ENCODE measurements around the gene ZNF862.

Gene ZNF862

GRCh38 chr7:149874644-149875028 lies 36.5 kb downstream of the ZNF862 start:
- no peak overlapping the region for H3K56ac ChIP-seq (ENCODE audit: low read length)
- no peak overlapping the region for H3K9ac ChIP-seq (ENCODE audit: low read length)
- H3K79me1 ChIP-seq (ENCODE audit: low read length): no peaks in the 10 kb centered on the region
- no peaks in the 10 kb centered on the region for H3K36me3 ChIP-seq (ENCODE audit: control insufficient read depth, insufficient read depth, low read length)
- WGBS (ENCODE audit: extremely low coverage, insufficient coverage, low lambda C conversion rate): no CpG with 5 or more reads among the region's 8 CpGs
- H3K18ac ChIP-seq (ENCODE audit: low read length): no peak overlapping the region
- no peak overlapping the region for H2AK5ac ChIP-seq (ENCODE audit: low read length)
- no peak overlapping the region for H2BK15ac ChIP-seq (replicated peaks; ENCODE audit: low read depth)
- no peak overlapping the region for H2BK120ac ChIP-seq (ENCODE audit: low read depth, low read length)
- no peak overlapping the region for H2BK5ac ChIP-seq (ENCODE audit: low read length)
- no peak overlapping the region for H3K23ac ChIP-seq (ENCODE audit: low read length)
- H4K8ac ChIP-seq (ENCODE audit: low read depth, low read length): no peak overlapping the region
- H3K79me2 ChIP-seq (ENCODE audit: control insufficient read depth, insufficient read depth, low read length): no peaks in the 10 kb centered on the region
- peaks cover 3% of the 10 kb centered on the region for H3K27me3 ChIP-seq (ENCODE audit: insufficient read depth, low read length, poor library complexity)
- H4K5ac ChIP-seq (ENCODE audit: low read length): no peak overlapping the region
- no peak overlapping the region for H3K27ac ChIP-seq (ENCODE audit: low read depth, low read length)
- H3K4me1 ChIP-seq (ENCODE audit: control insufficient read depth, low read depth, low read length): no peaks in the 10 kb centered on the region
- no peak overlapping the region for H3K4me2 ChIP-seq (ENCODE audit: low read length)
- H3K4ac ChIP-seq (ENCODE audit: low read depth, low read length): no peak overlapping the region
- H3K4me3 ChIP-seq (ENCODE audit: low read length): no peak overlapping the region
- DNase-seq: no peak

- Histone ChIP-seq H3K27ac (ENCODE audit: low read depth, low read length) (no peak overlapping the region), H3K79me2 (ENCODE audit: control insufficient read depth, insufficient read depth, low read length) (no peaks in the 10 kb centered on the region), H2BK15ac (replicated peaks; ENCODE audit: low read depth) (no peak overlapping the region), H2BK5ac (ENCODE audit: low read length) (no peak overlapping the region), H3K9ac (ENCODE audit: low read length) (no peak overlapping the region), H3K4ac (ENCODE audit: low read depth, low read length) (no peak overlapping the region), H3K56ac (ENCODE audit: low read length) (no peak overlapping the region), H3K23ac (ENCODE audit: low read length) (no peak overlapping the region), H3K18ac (ENCODE audit: low read length) (no peak overlapping the region), H3K36me3 (ENCODE audit: control insufficient read depth, insufficient read depth, low read length) (no peaks in the 10 kb centered on the region), H2AK5ac (ENCODE audit: low read length) (no peak overlapping the region), H2BK120ac (ENCODE audit: low read depth, low read length) (no peak overlapping the region), H3K79me1 (ENCODE audit: low read length) (no peaks in the 10 kb centered on the region), H3K4me1 (ENCODE audit: control insufficient read depth, low read depth, low read length) (no peaks in the 10 kb centered on the region), H3K4me2 (ENCODE audit: low read length) (no peak overlapping the region), H3K4me3 (ENCODE audit: low read length) (no peak overlapping the region), H4K5ac (ENCODE audit: low read length) (no peak overlapping the region), H4K8ac (ENCODE audit: low read depth, low read length) (no peak overlapping the region), H3K27me3 (ENCODE audit: insufficient read depth, low read length, poor library complexity) (peaks cover 3% of the 10 kb centered on the region)
- no peak for DNase-seq
- WGBS (ENCODE audit: extremely low coverage, insufficient coverage, low lambda C conversion rate): no CpG with 5 or more reads among the region's 4 CpGs
These were observed 37.2 kb downstream of the ZNF862 start for GRCh38 chr7:149875396-149875795.

DNA sequence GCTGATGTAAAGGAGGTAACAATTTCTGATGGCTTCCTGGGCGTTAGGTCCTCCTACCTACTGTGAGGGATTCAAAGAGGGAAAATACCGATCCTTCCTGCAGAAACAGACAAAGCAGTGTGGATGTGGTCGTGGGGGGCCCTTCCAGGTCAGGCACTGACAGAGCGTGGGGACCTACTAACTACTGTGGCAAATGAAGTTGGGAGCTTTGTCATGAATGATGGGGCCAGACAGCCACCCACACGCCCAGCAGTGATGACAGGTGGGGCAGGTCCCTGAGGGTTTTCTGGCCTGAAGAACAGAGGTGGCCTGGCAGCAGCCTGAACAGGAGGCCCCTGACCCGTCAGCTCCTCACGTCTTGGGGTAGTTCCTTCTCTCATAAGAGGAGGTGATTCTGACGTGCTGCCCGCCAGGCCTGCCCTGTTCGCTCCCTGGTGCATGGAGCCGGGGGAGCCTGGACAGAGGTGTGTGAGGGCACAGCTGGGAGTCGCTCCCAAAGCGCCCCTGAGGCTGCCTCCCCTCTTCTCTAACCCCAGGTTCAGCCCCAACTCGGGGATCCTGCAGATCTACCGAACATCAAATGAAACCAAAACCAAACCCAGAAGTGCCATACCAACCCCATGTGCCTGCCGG lies 39.8 kb downstream of the ZNF862 start:
- no peak overlapping the region for H3K4me3 ChIP-seq (ENCODE audit: low read length)
- no peak overlapping the region for H3K23ac ChIP-seq (ENCODE audit: low read length)
- H3K56ac ChIP-seq (ENCODE audit: low read length): no peak overlapping the region
- no peak overlapping the region for H3K27ac ChIP-seq (ENCODE audit: low read depth, low read length)
- no peak overlapping the region for H3K9ac ChIP-seq (ENCODE audit: low read length)
- H3K79me1 ChIP-seq (ENCODE audit: low read length): no peaks in the 10 kb centered on the region
- DNase-seq: no peak
- H2BK120ac ChIP-seq (ENCODE audit: low read depth, low read length): no peak overlapping the region
- no CpG with 5 or more reads among the region's 16 CpGs for WGBS (ENCODE audit: extremely low coverage, insufficient coverage, low lambda C conversion rate)
- no peak overlapping the region for H3K4me2 ChIP-seq (ENCODE audit: low read length)
- H3K79me2 ChIP-seq (ENCODE audit: control insufficient read depth, insufficient read depth, low read length): no peaks in the 10 kb centered on the region
- H3K4ac ChIP-seq (ENCODE audit: low read depth, low read length): no peak overlapping the region
- H3K4me1 ChIP-seq (ENCODE audit: control insufficient read depth, low read depth, low read length): no peaks in the 10 kb centered on the region
- no peaks in the 10 kb centered on the region for H3K36me3 ChIP-seq (ENCODE audit: control insufficient read depth, insufficient read depth, low read length)
- no peak overlapping the region for H4K5ac ChIP-seq (ENCODE audit: low read length)
- no peak overlapping the region for H2AK5ac ChIP-seq (ENCODE audit: low read length)
- H4K8ac ChIP-seq (ENCODE audit: low read depth, low read length): no peak overlapping the region
- no peak overlapping the region for H2BK5ac ChIP-seq (ENCODE audit: low read length)
- no peak overlapping the region for H2BK15ac ChIP-seq (replicated peaks; ENCODE audit: low read depth)
- H3K27me3 ChIP-seq (ENCODE audit: insufficient read depth, low read length, poor library complexity): peaks cover 3% of the 10 kb centered on the region
- H3K18ac ChIP-seq (ENCODE audit: low read length): no peak overlapping the region

DNA sequence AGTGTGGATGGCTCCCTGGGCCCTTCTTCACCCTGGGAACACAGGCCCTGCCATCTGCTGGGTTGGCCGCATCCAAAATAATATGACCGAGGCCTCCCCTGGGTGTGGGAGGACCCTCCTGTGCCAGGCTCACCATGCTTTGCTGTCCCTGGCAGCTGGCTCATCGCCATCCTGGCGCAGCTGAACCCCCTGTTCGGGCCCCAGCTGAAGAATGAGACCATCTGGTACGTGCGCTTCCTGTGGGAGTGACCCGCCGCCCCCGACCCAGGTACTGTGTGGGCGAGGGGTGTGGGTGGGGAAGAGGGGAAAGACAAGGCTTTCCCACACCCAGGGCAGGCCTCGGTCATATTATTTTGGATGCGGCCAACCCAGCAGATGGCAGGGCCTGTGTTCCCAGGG lies 40.3 kb downstream of the ZNF862 start:
- no peaks in the 10 kb centered on the region for H3K4me1 ChIP-seq (ENCODE audit: control insufficient read depth, low read depth, low read length)
- H3K4ac ChIP-seq (ENCODE audit: low read depth, low read length): no peak overlapping the region
- H3K4me2 ChIP-seq (ENCODE audit: low read length): no peak overlapping the region
- no peaks in the 10 kb centered on the region for H3K79me1 ChIP-seq (ENCODE audit: low read length)
- H4K5ac ChIP-seq (ENCODE audit: low read length): no peak overlapping the region
- H3K4me3 ChIP-seq (ENCODE audit: low read length): no peak overlapping the region
- H2BK15ac ChIP-seq (replicated peaks; ENCODE audit: low read depth): no peak overlapping the region
- H2BK120ac ChIP-seq (ENCODE audit: low read depth, low read length): no peak overlapping the region
- no peak overlapping the region for H2AK5ac ChIP-seq (ENCODE audit: low read length)
- H3K18ac ChIP-seq (ENCODE audit: low read length): no peak overlapping the region
- H3K9ac ChIP-seq (ENCODE audit: low read length): no peak overlapping the region
- no peak overlapping the region for H2BK5ac ChIP-seq (ENCODE audit: low read length)
- peaks cover 3% of the 10 kb centered on the region for H3K27me3 ChIP-seq (ENCODE audit: insufficient read depth, low read length, poor library complexity)
- no peaks in the 10 kb centered on the region for H3K36me3 ChIP-seq (ENCODE audit: control insufficient read depth, insufficient read depth, low read length)
- H3K56ac ChIP-seq (ENCODE audit: low read length): no peak overlapping the region
- H3K79me2 ChIP-seq (ENCODE audit: control insufficient read depth, insufficient read depth, low read length): no peaks in the 10 kb centered on the region
- H4K8ac ChIP-seq (ENCODE audit: low read depth, low read length): no peak overlapping the region
- no peak overlapping the region for H3K27ac ChIP-seq (ENCODE audit: low read depth, low read length)
- DNase-seq: no peak
- H3K23ac ChIP-seq (ENCODE audit: low read length): no peak overlapping the region
- no CpG with 5 or more reads among the region's 13 CpGs for WGBS (ENCODE audit: extremely low coverage, insufficient coverage, low lambda C conversion rate)

GRCh38 chr7:149879271-149879743 lies 41.1 kb downstream of the ZNF862 start:
- Histone ChIP-seq H3K36me3 (ENCODE audit: control insufficient read depth, insufficient read depth, low read length) (no peaks in the 10 kb centered on the region), H3K56ac (ENCODE audit: low read length) (no peak overlapping the region), H3K27me3 (ENCODE audit: insufficient read depth, low read length, poor library complexity) (peaks cover 3% of the 10 kb centered on the region), H3K4me1 (ENCODE audit: control insufficient read depth, low read depth, low read length) (no peaks in the 10 kb centered on the region), H3K23ac (ENCODE audit: low read length) (no peak overlapping the region), H3K79me2 (ENCODE audit: control insufficient read depth, insufficient read depth, low read length) (no peaks in the 10 kb centered on the region), H2BK15ac (replicated peaks; ENCODE audit: low read depth) (no peak overlapping the region), H3K79me1 (ENCODE audit: low read length) (no peaks in the 10 kb centered on the region), H3K4me2 (ENCODE audit: low read length) (no peak overlapping the region), H4K5ac (ENCODE audit: low read length) (no peak overlapping the region), H2AK5ac (ENCODE audit: low read length) (no peak overlapping the region), H3K4me3 (ENCODE audit: low read length) (no peak overlapping the region), H3K4ac (ENCODE audit: low read depth, low read length) (no peak overlapping the region), H4K8ac (ENCODE audit: low read depth, low read length) (no peak overlapping the region), H2BK5ac (ENCODE audit: low read length) (no peak overlapping the region), H2BK120ac (ENCODE audit: low read depth, low read length) (no peak overlapping the region), H3K9ac (ENCODE audit: low read length) (no peak overlapping the region), H3K18ac (ENCODE audit: low read length) (no peak overlapping the region), H3K27ac (ENCODE audit: low read depth, low read length) (no peak overlapping the region)
- WGBS (ENCODE audit: extremely low coverage, insufficient coverage, low lambda C conversion rate): no CpG with 5 or more reads among the region's 14 CpGs
- no peak for DNase-seq

Measured in mesendoderm (in vitro differentiated cells).